ENCODE measurements around the gene ZNF689. TPM values are rescaled to one million over a fixed set of nuclear protein-coding genes. Genes with fewer than 3 reads are reported as not detected.
A peak's percentile ranks its signal among the peaks of the same experiment; 100 is the strongest.

The ZNF689 gene
- total and polyA plus RNA-seq, 2 of the 13 experiments (the other 11 are each of a cell fraction or from before 2014, with no cell fraction given) = 9.7 to 19.5 TPM

GRCh38 chr16:30609926-30610839 lies at the start of gene ZNF689 (continued):
- TF ChIP-seq, protein P1, sequence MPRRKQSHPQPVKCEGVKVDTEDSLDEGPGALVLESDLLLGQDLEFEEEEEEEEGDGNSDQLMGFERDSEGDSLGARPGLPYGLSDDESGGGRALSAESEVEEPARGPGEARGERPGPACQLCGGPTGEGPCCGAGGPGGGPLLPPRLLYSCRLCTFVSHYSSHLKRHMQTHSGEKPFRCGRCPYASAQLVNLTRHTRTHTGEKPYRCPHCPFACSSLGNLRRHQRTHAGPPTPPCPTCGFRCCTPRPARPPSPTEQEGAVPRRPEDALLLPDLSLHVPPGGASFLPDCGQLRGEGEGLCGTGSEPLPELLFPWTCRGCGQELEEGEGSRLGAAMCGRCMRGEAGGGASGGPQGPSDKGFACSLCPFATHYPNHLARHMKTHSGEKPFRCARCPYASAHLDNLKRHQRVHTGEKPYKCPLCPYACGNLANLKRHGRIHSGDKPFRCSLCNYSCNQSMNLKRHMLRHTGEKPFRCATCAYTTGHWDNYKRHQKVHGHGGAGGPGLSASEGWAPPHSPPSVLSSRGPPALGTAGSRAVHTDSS (CRISPR knock-in tag; conservative IDR thresholded peaks at IDR 0.05) = 0 out of 2 replicates have a peak, but pooled peaks have one; percentile 8
- TF ChIP-seq, protein P2, sequence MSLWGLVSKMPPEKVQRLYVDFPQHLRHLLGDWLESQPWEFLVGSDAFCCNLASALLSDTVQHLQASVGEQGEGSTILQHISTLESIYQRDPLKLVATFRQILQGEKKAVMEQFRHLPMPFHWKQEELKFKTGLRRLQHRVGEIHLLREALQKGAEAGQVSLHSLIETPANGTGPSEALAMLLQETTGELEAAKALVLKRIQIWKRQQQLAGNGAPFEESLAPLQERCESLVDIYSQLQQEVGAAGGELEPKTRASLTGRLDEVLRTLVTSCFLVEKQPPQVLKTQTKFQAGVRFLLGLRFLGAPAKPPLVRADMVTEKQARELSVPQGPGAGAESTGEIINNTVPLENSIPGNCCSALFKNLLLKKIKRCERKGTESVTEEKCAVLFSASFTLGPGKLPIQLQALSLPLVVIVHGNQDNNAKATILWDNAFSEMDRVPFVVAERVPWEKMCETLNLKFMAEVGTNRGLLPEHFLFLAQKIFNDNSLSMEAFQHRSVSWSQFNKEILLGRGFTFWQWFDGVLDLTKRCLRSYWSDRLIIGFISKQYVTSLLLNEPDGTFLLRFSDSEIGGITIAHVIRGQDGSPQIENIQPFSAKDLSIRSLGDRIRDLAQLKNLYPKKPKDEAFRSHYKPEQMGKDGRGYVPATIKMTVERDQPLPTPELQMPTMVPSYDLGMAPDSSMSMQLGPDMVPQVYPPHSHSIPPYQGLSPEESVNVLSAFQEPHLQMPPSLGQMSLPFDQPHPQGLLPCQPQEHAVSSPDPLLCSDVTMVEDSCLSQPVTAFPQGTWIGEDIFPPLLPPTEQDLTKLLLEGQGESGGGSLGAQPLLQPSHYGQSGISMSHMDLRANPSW (CRISPR knock-in tag; IDR thresholded peaks at IDR 0.05; ENCODE audit: borderline replicate concordance) = no peak; the same call in 1 of the 2 replicates
- no peak for TF ChIP-seq ZNF251 (CRISPR knock-in tag; IDR thresholded peaks at IDR 0.05)
- peak; percentile 74 for TF ChIP-seq ZNF710 (CRISPR knock-in tag; IDR thresholded peaks at IDR 0.05; ENCODE audit: borderline replicate concordance)
- peak; percentile 95; the same call in 1 of the 2 replicates for TF ChIP-seq MTF1 (CRISPR knock-in tag; IDR thresholded peaks at IDR 0.05)
- no peak for TF ChIP-seq NFKBIZ (CRISPR knock-in tag; IDR thresholded peaks at IDR 0.05)
- no peak for TF ChIP-seq TAF15 (IDR thresholded peaks at IDR 0.05; ENCODE audit: low read depth, low read length, poor library complexity, severe bottlenecking)
- TF ChIP-seq DNMT3B (CRISPR knock-in tag; conservative IDR thresholded peaks at IDR 0.05) = peak; percentile 98
- peak; percentile 51; the same call in 1 of the 2 replicates for TF ChIP-seq RNF2 (conservative IDR thresholded peaks at IDR 0.05; ENCODE audit: low read depth)
- peak; percentile 93 for TF ChIP-seq RBFOX2 (IDR thresholded peaks at IDR 0.05; ENCODE audit: low read depth, low read length)
- no peak for TF ChIP-seq NPAS2 (CRISPR knock-in tag; IDR thresholded peaks at IDR 0.05; ENCODE audit: borderline replicate concordance)
- TF ChIP-seq RERE (CRISPR knock-in tag; IDR thresholded peaks at IDR 0.05; ENCODE audit: low read depth) = no peak
- TF ChIP-seq, protein P3, sequence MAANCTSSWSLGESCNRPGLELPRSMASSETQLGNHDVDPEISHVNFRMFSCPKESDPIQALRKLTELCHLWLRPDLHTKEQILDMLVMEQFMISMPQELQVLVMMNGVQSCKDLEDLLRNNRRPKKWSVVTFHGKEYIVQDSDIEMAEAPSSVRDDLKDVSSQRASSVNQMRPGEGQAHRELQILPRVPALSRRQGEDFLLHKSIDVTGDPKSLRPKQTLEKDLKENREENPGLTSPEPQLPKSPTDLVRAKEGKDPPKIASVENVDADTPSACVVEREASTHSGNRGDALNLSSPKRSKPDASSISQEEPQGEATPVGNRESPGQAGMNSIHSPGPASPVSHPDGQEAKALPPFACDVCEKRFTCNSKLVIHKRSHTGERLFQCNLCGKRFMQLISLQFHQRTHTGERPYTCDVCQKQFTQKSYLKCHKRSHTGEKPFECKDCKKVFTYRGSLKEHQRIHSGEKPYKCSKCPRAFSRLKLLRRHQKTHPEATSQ (CRISPR knock-in tag; IDR thresholded peaks at IDR 0.05; ENCODE audit: borderline replicate concordance) = peak; percentile 70; the same call in 1 of the 2 replicates
- TF ChIP-seq DMAP1 (CRISPR knock-in tag; IDR thresholded peaks at IDR 0.05) = peak; percentile 95

Data from HepG2 (cell line).